DMS79 treated with DMSO at 0.1 percent for 48 hours (cell line): ENCODE data around the gene CDC37L1.

Experiments used
- DNase-seq: peaks from one replicate; lab custom pipeline; 2025; lab: John Stamatoyannopoulos, UW

CDC37L1 gene

DNA sequence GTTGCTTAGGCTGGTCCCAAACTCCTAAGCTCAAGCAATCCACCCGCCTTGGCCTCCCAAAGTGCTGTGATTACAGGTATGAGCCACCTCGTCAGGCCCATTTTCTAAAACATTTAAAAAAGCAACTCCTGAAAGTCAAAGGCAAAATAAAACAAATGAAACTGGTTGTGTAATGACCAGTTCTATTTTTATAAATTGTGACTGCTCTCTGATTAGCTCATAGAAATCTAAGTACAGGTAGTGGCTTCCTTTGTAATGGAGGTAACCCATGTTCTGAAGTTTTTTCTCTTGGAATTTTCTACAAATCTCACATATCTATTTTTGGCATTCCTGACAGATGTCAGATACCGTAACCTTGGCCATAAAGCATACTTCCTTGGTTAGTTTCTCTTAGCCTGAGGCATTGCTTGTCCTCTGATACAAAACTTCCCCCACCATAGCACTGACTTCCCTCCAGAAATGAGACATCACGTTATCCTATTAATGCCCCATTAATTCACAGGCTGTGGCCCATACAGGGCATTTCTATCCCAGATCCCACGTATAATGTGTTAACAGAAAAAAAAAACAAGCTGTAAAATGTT lies 75.7 kb downstream of the CDC37L1 start:
- no peak for DNase-seq

DNA sequence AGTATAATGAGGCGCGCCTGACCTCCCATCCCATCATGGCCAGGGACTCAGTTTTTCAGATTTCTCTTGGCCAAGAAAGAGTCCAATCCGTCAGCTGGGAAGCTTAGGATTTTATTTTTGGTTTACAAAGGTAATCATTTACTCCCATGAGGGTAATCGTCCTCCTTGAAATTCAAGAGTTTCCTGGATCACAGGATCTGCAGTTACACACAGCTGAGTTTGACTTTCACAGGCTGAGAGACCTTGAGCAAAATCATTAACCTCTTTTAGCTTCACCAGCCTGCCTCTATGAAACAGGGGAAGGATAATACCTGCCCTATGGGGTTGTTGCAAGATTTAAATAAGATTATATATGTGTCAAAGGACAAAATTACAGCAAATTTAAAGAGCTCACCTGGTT lies 77.1 kb downstream of the CDC37L1 start:
- no peak for DNase-seq
